HG03103 (cell line): ENCODE results near the gene CTDNEP1.

ENCODE experiments used
- ATAC-seq: cut with Tn5 transposase; IDR thresholded peaks from one replicate; pipeline ENCODE4 v1.9.1; 2021; ENCODE audit warnings: low read depth; ENCODE audit not compliant: unreplicated experiment

CTDNEP1 gene

GRCh38 chr17:7251661-7252175 is at the start of gene CTDNEP1:
Gene CTDNEP1 (minus strand): TSS chr17:7251734. CDS start chr17:7251296, 438 bp downstream.
- peak; percentile 78 for ATAC-seq

- no peak for ATAC-seq
Measured at GRCh38 chr17:7296189-7296861, 44.8 kb upstream of the CTDNEP1 start.

- no peak for ATAC-seq
Measured at GRCh38 chr17:7295230-7296180, 44.0 kb upstream of the CTDNEP1 start.

GRCh38 chr17:7294614-7295153 is 43.1 kb upstream of the CTDNEP1 start, which contains the start of gene YBX2:
Gene YBX2 (minus strand): TSS chr17:7294639. CDS start chr17:7294500, 139 bp downstream.
- ATAC-seq = no peak

GRCh38 chr17:7293816-7294613 is 42.5 kb upstream of the CTDNEP1 start:
- no peak for ATAC-seq

GRCh38 chr17:7293159-7293558 is 41.6 kb upstream of the CTDNEP1 start:
- ATAC-seq = no peak

- ATAC-seq = no peak
Measured at GRCh38 chr17:7292729-7293128, 41.2 kb upstream of the CTDNEP1 start.

GRCh38 chr17:7292194-7292593 is 40.7 kb upstream of the CTDNEP1 start:
- no peak for ATAC-seq

GRCh38 chr17:7290685-7291084 is 39.2 kb upstream of the CTDNEP1 start:
- ATAC-seq = no peak

- no peak for ATAC-seq
Measured at GRCh38 chr17:7290166-7290565, 38.6 kb upstream of the CTDNEP1 start.

- ATAC-seq = no peak
Measured at GRCh38 chr17:7289256-7290032, 37.9 kb upstream of the CTDNEP1 start.

GRCh38 chr17:7285679-7286078 is 34.1 kb upstream of the CTDNEP1 start:
- no peak for ATAC-seq

GRCh38 chr17:7284911-7285310 is 33.4 kb upstream of the CTDNEP1 start:
- no peak for ATAC-seq

GRCh38 chr17:7283471-7284216 is 32.1 kb upstream of the CTDNEP1 start:
- ATAC-seq = no peak

- ATAC-seq = no peak
Measured at GRCh38 chr17:7282752-7283321, 31.3 kb upstream of the CTDNEP1 start.

GRCh38 chr17:7281953-7282751 is 30.6 kb upstream of the CTDNEP1 start:
- ATAC-seq = no peak

- no peak for ATAC-seq
Measured at GRCh38 chr17:7281074-7281952, 29.8 kb upstream of the CTDNEP1 start, which contains the start of gene SLC2A4. Gene SLC2A4 (plus strand): TSS chr17:7281718. CDS start chr17:7281935, 217 bp downstream.
